Myocyte (in vitro differentiated cells): Measurements from ENCODE around the gene CRELD2. TPM values are rescaled to one million over a fixed set of nuclear protein-coding genes. Genes with fewer than 3 reads are reported as not detected.
A peak's percentile ranks its signal among the peaks of the same experiment; 100 is the strongest.

Experiments used
- DNase-seq: peaks from one replicate; pipeline ENCODE4 v3.0.0-alpha.2; 2012; ENCODE audit warnings: low read depth
- total RNA-seq: library from RNA; depleted of rRNA; stranded (reverse); fragments of >200 nt; gene quantifications from 2 replicates; pipeline ENCODE4 v1.2.3, GENCODE V29; 2014

CRELD2 gene
- total RNA-seq, 1 donor from 2014 or later: 120 TPM

DNA sequence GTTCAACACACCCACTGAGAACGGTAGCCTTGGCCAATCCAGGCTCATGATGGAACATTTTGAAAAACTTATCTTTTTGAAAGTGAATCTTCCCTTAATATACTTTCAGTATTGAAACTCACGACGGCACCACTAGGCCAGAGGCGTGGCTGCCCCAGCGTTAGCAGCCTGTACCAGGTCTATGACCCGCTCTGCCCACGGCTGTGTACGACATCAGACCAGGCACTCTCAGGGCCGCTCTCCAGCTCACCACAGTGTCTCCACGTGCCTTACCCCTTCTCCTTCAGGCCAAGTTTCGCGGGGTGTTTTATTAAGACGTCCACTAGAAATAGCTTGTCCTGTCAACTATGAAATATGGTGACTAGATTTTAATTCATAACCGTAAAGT, 31.4 kb upstream of the CRELD2 start:
- DNase-seq: no peak

DNA sequence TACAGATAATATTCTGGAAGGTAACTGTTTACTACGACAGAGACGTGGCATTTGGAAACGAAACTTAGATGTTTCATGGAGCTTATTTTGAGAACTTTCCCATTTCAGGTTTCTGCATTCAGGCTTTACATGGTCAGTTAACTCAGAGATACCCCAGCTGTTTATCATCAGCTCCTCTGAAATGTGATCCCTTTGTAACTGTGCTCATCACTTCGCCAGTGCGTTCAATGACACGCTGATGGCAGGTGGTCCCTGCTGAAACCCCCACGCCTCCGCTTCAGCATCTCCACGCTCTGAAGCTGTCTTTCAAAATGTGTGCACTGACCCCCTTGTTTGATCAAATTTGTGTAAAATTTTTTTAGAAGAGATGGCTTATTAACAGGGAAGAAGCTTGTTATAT, 30.7 kb upstream of the CRELD2 start:
- no peak for DNase-seq

DNA sequence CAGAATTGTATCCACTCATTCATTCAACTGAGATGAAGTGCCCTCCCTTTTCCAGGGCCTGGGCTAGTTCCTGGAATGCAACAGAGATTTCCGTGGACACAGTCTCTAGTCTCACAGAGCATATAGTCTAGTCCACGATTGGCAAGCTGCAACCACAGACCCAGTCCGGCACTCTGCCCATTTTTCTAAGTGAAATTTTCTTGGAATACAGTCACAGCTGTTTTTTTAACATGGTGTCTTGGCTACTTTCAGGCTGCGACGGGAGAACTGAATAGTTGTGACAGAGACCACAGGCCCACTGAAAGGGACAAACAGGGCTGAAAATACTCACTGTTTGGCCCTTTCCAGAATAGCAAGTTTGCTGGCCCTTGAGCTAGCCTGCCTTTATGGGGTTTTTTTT, 29.4 kb upstream of the CRELD2 start:
- no peak for DNase-seq

DNA sequence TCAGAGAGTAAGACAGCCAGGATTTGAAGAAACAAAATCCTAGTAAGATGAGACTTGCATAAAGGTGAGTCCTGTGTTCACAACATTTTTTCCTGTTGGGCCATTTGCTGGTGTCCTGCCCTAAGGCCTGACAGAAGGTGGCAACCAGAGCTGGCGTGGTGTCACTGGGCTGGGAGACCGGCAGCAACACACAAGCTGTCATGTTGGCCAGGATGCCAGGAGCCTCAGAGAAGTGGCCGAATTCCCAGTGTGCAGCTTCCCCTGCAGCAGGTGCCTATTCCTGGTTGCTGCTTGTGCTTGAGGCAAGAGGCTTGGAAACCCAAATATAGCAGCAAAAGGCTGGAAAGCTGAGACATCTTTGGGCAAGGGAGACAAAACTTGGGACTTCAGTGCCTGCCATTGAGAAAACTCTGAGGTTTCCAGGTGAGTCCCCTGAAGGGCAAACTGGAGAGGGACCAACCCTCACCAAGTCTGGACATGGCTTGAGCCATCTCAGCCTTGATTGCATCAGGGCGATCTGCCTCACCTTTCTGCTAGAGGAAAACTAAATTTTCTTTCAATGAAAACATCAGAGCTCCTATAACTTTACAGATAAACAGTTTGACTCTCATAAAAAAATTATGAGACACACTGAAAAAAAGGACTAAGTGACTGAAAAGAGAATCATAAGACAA, 26.1 kb upstream of the CRELD2 start:
- peak; percentile 59 for DNase-seq

DNA sequence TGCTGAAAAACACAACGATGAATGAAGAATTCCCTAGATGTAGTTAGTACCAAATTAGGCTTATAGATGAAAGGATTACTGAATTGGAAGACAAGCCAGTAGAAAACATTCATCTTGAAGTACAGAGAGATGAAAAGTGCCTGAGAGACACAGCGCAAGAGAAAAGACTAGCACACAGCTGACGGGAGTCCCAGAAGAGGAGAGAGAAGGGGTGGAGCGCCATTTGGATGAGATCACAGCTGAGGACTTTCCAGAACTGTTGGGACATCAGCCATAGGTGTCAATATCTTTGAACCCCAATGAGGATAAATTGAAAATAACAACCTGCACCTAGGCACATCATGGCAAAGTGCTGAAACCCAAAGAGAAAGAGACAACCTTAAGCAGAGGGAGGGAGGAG, 25.4 kb upstream of the CRELD2 start:
- no peak for DNase-seq

DNA sequence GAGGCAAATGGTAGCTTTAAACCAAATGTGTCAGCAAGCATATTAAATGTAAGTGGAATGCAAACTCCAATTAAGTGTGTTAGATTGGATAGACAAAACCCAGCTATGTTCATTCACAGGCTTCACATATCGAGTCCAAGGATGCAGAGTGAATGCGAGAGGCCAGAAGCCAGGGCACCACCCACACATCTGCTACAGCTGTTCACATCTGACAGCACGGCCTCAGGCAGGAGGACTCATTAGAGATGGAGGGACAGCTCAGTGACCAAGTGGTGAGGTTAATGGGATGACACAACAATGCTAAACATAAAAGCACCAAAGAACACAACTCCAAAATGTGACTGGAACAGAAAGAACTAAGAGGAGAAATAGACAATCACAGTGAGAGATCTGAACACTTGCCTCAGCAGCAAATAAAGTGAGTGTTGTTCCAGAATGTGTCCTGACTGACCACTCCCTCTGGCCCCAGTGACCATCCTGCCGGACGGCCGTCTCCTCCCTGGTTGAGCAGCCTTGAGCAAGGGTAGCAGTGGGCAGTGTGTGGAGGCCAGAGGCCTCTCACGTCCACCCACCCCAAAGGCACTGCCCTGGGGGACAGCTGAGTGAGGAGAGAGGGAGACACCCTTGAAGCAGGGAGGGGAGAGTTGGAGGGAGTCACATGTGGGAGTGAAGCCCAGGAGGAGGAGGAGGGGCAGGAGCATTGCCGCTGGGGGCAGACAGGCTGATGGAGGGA, 23.9 kb upstream of the CRELD2 start:
- no peak for DNase-seq

DNA sequence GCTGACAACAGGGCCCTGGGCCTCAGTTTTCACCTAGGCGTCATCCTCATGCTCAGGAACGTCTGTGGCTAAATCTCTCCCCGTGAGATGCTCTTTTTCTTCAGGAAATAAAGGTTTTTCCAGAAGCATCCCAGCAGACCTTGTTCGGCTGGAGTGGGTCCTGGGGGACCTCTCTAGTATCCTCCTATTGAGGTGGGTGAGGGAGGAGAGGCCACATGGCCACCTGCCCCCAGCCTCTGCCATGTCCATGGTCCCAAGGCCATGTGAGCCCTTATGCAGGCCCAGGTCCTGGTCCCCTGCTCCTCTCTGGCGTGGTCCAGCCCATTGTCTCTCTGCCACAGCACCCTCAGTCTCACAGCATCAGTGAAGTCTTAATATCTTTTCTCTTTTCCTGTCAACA, 22.2 kb upstream of the CRELD2 start:
- no peak for DNase-seq

DNA sequence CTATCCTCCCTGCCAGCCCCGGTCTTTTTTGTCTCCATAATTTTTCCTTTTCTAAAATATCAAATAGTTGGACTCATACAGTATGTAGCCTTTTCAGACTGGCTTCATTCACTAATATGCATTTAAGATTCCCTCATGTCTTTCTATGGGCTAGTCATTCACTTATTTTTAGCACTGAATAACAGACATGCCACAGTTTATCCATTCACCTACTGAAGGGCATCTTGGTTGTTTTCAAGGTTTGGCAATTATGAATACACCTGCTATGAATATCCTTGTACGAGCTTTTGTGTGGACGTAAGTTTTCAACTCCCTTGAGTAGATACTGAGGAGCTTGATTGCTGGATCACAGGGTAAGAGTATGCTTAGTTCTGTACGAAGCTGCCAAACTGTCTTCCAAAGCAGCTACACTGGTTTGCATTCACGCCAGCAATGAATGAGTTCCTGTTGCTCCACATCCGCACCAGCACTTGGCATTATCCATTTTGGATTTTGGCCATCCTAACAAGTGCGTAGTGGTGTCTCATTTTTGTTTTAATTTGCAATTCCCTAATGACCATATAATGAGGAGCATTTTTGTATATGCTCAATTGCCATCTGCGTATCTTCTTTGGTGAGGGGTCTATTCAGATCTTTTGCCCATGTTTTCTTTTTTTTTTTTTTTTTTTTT, 21.3 kb upstream of the CRELD2 start:
- no peak for DNase-seq

DNA sequence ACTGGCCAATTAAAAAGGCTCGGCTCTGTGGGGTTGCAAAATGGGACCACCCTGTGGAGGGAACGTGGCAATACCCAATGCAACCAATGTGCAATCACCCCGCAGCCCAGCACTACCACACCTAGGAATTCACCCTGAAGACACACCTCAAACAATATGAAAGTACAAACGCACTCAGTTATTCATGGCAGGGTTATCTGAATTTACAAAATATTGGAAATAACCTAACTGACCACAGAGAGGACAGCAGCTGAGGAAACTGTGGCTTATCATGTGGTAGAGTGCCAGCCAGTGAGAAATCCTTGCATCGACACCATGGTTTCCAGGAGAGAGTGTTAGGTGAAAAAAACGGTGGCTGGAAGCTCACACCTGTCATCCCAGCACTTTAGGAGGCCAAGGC, 18.9 kb upstream of the CRELD2 start:
- no peak for DNase-seq

DNA sequence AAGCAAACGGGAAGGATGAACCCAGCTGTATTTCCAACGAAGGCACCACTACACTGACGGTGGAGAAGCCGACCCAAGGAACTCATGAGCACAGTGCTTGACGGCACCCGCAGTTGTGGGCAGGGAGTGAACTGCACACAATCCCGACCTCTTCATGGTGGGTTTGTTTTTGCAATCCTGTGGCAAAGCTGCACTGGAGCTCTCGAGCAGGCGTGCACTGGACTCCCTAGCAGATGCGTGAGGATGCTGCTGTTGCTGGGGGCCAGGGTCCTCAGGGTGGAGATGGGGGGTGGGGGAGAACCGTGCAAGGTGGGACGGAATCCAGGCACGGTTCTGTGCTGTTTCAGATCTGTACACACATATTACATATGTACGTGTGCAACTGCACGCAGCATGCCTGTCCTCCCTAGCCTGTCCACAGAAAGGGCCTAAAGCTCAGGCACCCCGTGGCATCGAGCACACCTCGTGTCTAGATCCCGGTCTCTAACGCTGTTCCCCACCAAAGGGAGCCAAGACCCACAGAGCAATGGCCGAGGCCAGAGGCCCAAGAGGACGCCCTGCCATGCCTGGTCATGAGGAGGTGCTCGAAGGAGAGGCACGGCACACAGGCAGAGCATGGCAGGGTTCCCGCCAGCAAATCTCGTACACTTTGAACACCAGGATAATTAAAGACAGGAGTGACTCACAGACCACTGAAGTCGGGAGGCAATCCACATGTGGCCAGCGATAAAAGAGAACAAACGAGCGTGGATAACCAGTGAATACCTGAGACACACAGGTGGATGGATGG, 17.8 kb upstream of the CRELD2 start:
- no peak for DNase-seq

DNA sequence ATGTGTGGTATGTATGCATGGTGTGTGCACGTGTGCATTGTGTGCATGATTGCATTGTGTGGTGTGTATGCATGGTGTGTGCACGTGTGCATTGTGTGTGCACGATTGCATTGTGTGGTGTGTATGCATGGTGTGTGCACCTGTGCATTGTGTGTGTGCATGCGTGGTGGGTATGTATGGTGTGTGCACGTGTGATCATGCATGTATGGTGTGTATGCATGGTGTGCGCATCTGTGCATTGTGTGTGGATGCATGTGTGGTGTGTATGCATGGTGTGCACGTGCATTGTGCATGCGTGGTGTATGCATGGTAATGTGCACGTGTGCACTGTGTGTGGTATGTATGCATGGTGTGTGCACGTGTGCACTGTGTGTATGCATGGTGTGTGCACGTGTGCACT, 17.0 kb upstream of the CRELD2 start:
- no peak for DNase-seq

DNA sequence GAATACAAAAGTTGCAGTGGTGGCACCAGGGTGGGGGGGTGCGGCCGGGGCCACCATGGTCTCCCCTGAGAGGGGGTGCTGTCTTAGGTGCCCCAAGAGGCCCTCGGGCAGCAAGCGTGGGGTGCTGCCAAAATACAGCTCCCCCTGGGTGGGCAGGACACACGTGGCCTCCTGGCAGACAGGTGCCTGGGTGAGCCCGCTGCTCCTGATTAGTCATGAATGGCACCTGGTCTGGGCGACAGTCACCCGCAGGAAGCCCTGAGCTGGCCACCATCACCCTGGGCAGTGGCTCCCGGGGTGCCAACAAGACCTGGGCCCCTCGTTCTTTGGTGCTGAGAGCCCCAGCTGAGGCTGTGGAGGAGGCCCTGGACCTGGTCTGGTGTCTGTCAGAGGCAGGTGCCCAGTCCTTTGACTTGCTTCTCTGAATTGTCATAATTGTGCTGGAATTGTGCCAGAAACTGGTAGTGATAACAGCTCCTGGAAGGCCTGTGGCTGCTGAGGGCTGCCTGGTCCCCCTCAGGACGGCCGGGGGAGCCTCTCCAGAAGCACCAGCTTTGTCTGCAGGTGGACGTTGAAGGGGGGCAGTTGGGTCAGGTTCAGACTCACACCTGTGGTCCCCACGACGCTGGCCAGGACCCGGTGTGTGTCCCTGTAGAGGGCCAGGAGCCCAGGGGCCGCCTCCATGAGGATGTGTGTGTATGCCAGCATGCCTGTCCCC, 15.0 kb upstream of the CRELD2 start:
- DNase-seq: no peak

DNA sequence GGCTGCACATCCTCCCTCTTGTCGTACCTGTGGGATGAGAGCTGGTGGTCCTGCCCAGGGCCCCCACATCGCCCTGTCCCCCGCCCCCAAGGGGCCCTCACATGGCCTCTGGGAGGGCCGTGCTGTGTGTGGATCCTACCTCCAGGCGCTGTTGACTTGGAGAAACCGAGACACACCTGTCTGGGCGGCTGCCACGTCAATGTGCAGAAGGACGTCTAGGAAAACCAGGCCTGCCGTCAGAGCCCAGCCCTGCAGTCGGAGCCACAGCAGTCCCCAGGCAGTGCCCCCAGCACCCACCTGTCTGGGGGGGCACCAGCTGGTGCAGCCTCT, 14.4 kb upstream of the CRELD2 start:
- no peak for DNase-seq

DNA sequence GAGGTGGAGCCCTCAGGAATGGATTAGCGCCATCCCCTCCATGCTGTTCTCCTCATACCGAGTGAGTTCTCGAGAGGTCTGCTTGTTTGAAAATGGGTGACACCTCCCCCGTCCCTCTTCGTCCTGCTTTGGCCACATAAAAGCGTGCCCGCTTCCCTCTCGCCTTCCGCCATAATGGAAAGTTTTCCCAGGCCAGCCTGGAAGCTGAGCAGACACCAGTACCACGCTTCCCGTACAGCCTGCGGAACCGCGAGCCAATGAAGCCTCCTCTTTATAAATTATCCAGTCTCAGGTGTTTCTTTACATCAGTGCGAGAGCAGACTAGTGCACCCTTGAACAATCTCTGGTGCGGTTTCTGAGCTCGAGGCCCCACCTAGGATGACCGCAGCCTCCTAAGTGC, 13.0 kb upstream of the CRELD2 start:
- no peak for DNase-seq

DNA sequence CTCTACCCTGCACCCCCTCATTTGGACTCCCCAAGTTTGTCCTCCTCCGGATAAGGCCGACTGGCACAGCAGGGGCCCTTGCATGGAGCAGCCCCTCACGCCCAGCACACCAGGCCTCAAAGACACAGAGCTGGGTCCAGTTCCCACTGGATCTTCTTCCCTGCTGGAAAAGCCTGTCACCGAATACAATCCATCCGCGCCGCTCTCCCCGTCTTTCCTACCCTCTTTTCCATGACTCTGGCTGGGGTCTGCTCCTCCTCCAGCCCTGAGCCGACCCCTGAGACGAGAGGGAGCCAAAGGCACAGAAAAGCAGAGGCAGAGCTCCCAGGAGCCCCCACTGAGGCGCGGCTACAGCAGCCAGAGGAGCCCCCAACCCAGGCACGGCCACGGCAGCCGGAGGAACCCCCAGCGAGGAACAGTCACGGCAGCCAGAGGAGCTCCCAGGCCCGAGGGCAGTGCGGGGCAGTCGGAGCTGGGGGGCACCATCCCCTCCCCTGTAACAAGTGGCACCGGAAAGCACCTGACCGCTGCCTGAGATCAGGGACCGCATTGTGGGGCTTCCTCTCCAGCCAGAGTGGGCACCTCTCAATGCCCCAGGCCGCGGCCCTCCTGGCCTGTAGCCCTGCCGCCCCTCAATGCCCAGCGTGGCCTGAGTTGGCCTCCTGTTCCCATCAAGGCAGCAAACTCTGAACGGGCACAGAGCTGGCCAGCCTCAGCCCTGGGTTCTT, 12.2 kb upstream of the CRELD2 start:
- DNase-seq: no peak

DNA sequence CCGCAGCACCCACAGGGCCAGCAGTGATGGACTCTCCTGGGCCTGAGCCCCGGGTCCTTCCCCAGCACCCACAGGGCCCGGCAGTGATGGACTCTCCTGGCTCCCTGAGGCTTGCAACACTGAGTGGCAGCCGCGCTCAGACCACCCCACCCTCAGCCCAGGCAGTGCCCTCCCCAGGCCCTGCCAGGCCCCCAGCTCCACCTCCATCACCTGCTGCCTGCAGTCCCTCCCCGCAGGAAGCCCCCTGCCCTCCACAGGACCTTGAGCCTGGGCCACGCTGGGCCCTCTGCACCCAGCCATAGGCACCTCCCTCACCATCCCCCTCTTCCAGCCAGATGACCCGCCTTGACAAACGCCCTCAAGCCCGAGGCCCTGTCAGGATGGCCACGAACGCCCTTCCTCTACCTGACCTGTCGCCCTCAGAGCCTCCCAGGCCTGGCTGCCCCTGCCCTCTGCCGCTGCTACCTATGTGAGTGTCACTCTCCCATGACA, 11.6 kb upstream of the CRELD2 start:
- DNase-seq: no peak

DNA sequence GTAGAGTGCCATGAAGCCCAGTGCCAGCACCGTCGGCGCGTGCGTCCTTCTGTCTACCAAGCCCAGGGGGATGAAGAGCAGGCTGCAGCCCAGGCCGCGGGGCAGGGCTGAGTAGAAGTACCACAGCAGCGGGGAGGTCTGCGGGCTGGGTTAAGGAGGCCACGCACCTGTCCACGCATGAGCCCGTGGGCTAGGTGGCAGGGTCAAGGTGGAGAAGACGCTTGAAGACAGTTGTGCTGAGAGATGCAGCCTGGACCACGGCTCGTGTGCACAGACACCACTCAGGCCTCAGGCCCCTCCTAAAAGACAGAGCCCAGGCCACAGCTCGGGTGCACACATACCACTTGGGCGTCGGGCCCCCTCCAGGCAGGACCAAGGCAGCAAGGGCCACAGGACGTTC, 10.6 kb upstream of the CRELD2 start:
- no peak for DNase-seq

DNA sequence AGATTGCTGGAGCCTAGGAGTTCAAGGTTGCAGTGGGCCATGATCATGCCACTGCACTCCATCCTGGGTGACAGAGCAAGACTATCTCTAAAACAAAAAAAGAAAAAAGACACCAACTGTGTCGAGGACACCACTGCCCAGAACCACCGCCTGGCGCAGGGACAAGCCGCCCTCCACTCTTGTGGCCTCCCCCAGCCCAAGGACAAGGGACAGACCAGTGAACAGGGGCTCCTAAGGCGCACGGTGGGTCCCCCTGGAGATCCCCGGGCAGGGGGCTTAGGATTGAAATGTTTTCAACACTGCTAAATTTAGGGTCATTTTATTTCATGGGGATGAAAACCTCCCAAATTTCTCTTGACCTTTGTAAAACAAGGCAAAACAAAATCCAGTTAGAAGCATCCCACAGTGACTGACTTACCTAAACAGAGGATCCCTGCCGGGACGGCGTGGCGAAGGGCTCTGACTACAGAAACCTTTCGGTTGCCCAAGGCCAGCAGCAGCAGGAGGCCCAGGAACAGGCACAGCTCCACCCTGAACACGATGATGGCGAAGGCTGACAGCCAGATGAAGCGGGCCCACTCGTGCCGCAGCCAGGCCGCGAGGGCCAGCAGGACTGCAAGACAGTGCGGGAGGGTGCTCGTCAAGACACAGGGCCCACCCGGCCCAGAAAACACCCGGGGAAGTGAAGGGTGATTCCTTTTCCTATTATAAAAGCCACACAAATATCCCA, 8.8 kb upstream of the CRELD2 start:
- no peak for DNase-seq

DNA sequence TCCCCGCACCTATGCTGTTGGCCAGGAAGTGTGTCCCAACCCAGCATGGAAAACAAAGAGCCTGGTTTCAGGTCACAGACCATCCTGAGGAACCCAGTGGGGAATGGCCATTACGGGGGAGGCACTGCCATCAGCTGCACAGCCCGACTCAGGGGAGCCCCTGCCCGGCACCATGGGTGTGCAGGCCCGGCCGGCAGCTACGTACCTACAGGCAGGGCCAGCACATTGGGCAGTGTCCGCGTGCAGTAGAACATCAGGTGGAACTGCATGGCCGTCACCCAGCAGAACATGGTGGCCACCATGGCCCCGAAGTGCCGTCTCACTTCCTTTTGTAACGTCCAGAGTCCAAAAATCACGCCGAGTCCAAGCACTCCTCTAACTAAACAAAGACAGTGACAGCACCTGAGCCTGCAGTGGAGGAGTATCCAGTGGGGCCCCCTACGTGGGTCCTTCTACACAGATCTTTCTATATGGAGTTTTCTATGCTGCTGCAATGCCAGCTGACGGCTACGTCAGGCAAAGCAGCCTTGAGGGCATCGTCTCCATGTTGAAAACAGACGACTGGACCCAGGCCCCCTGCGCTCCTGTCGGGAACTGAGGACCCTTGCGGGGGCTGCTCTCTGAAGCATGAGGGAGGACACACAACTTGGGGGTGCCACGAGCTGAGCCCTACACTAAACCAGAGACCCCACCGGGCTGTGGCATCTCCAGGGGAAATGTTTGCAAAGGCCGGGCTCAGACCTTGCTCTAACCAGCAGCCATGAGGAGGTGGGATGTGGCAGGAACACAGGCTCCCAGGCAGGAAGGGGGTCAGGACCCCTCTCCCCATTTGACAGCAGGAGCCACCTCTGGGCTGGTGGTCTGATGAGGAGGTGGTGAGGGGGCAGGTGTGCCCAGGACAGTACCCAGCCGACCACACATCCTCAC, 7.9 kb upstream of the CRELD2 start:
- no peak for DNase-seq
